Fibroblast of mammary gland (primary cell): ENCODE data around the gene PLCB3.
"Not testable (repeated sequence)": the region's sequence is repeated elsewhere in the genome, so short reads cannot be mapped to it uniquely, and the experiment has no call there.

Source experiments
- DNase-seq: peaks from one replicate; pipeline ENCODE4 v3.0.0-alpha.2; 2010; ENCODE audit warnings: low read depth
- H3K4me3 ChIP-seq: 2 replicates; pipeline ENCODE4 v1.5.1; 2011; ENCODE audit warnings: low read depth, mild to moderate bottlenecking, low read length, moderate library complexity; ENCODE audit not compliant: control insufficient read depth
- CTCF ChIP-seq: conservative IDR thresholded peaks from 2 replicates; pipeline ENCODE4 v1.5.1; 2011; ENCODE audit warnings: low read depth, low read length, inconsistent platforms; ENCODE audit not compliant: control insufficient read depth, insufficient read depth

PLCB3 gene

GRCh38 chr11:64245401-64245796, 5.9 kb upstream of the PLCB3 start:
- DNase-seq: no peak
- peak overlapping the region; percentile 98 for H3K4me3 ChIP-seq
- no peak for TF ChIP-seq CTCF

GRCh38 chr11:64245797-64246620, 5.3 kb upstream of the PLCB3 start:
- peak overlapping the region; percentile 98 for H3K4me3 ChIP-seq
- TF ChIP-seq CTCF: no peak
- DNase-seq: peak; percentile 91

- DNase-seq, H3K4me3 ChIP-seq: not testable (repeated sequence)
These were observed 4.8 kb upstream of the PLCB3 start for GRCh38 chr11:64246621-64246870.

- peak within 1 kb of the TSS; percentile 98 for H3K4me3 ChIP-seq
- peak; percentile 86 for DNase-seq
- no peak for TF ChIP-seq CTCF
These were observed 4.2 kb upstream of the PLCB3 start, which contains the start of gene PPP1R14B for GRCh38 chr11:64246871-64247728. TSS of gene PPP1R14B (minus strand) at chr11:64246943. CDS start at chr11:64246673, 270 bp downstream.

- H3K4me3 ChIP-seq: peak overlapping the region; percentile 70
- no peak for DNase-seq
- TF ChIP-seq CTCF: no peak
These were observed 3.4 kb upstream of the PLCB3 start for GRCh38 chr11:64247729-64248531.

- no peak for DNase-seq
- TF ChIP-seq CTCF: no peak
- H3K4me3 ChIP-seq: no peak overlapping the region
These were observed 2.8 kb upstream of the PLCB3 start for GRCh38 chr11:64248578-64248977.
